ENCODE data around the gene CDH4. TPM values are rescaled to one million over a fixed set of nuclear protein-coding genes. Genes with fewer than 3 reads are reported as not detected.

Gene CDH4
- total and polyA plus RNA-seq, 2 of the 13 experiments (the other 11 are each of a cell fraction or from before 2014, with no cell fraction given): not detected

DNA sequence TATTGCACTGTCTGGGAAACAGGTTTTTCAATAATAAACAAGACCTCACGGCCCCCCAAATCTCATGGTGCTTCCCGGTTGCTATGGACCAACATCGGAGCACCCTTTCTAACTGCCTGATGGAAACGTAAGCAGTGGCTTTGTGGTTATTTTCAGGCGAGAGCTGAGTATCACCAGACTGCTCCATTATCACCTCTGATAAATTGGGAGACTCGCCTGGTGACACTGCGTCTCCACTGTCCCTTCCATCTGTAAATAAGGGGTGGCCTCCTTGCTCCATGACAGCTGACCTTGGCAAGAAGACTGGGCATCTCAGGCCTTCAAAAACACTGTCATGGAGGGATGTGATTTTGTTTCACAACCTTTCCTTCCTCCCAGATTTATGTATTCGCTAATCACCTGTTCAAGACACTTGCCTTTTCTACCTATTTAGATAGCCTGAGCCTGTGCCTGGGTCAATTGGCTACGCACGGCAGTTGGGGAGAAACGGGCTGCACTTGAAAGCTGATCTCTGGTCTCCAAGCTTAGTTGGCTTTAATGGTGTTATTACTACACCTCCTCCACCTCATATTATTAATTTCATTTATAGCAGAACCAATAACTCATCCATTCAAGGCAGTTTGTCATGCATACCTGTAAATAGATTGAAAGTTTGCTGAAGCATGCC lies 17.7 kb upstream of the CDH4 start (continued):
- TF ChIP-seq, protein P1, sequence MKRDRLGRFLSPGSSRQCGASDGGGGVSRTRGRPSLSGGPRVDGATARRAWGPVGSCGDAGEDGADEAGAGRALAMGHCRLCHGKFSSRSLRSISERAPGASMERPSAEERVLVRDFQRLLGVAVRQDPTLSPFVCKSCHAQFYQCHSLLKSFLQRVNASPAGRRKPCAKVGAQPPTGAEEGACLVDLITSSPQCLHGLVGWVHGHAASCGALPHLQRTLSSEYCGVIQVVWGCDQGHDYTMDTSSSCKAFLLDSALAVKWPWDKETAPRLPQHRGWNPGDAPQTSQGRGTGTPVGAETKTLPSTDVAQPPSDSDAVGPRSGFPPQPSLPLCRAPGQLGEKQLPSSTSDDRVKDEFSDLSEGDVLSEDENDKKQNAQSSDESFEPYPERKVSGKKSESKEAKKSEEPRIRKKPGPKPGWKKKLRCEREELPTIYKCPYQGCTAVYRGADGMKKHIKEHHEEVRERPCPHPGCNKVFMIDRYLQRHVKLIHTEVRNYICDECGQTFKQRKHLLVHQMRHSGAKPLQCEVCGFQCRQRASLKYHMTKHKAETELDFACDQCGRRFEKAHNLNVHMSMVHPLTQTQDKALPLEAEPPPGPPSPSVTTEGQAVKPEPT (CRISPR knock-in tag; IDR thresholded peaks at IDR 0.05; ENCODE audit: low read depth): no peak
- TF ChIP-seq CC2D1A (CRISPR knock-in tag; IDR thresholded peaks at IDR 0.05) (no peak), ZNF709 (CRISPR knock-in tag; IDR thresholded peaks at IDR 0.05) (no peak), ZFP36L1 (CRISPR knock-in tag; IDR thresholded peaks at IDR 0.05) (no peak), MYNN (CRISPR knock-in tag; IDR thresholded peaks at IDR 0.05; ENCODE audit: low read depth) (no peak), GATAD2A (CRISPR knock-in tag; IDR thresholded peaks at IDR 0.05) (no peak)

DNA sequence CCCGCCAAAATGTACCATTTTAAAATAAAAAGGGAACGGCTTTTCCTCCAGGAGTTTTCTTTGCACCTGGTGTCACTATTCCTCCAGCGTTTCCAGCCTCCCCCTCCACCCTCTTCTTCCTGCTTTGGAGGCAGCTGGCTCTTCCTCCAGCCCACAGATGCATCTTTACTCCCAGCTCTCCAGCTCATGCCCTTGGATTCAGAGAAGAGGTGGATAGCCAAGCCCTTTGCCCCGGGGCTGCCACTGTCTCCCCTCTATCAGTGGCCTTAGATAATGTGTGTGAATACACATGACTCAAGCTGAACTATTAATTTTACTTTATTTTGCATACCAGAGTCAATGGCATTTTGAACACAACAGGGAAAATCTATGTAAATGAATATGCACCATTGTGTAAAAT lies 15.3 kb upstream of the CDH4 start:
- Histone ChIP-seq H3K4me2 (ENCODE audit: low read depth, low read length) (no peak overlapping the region), H3K9ac (ENCODE audit: insufficient read depth, low read depth, low read length) (no peak overlapping the region), H3K36me3 (replicated peaks in 1 of 2; ENCODE audit: control insufficient read depth in 1 of 2, insufficient read depth in 2 of 2, low read length in 2 of 2) (no peaks in the 10 kb centered on the region), H3K4me1 (ENCODE audit: insufficient read depth, low read length) (no peaks in the 10 kb centered on the region), H4K20me1 (ENCODE audit: insufficient read depth, low read length) (no peaks in the 10 kb centered on the region), H3K27me3 (ENCODE audit: control insufficient read depth in 1 of 2, insufficient read depth in 2 of 2, low read length in 2 of 2) (peaks cover 0 to 6% of the 10 kb centered on the region in 2 experiments; a peak in 2 of 5 replicates), H2AFZ (ENCODE audit: low read length) (no peak overlapping the region), H3K9me3 (ENCODE audit: low read length) (peaks cover 36% of the 10 kb centered on the region), H3K4me3 (replicated peaks in 1 of 3; ENCODE audit: insufficient read depth in 1 of 3, low read depth in 2 of 3, low read length in 3 of 3) (no peak overlapping the region), H3K27ac (ENCODE audit: extremely low read length, insufficient read depth, low read length) (no peak overlapping the region), H3K79me2 (ENCODE audit: insufficient read depth, low read length) (no peaks in the 10 kb centered on the region)
- intact Hi-C loops (cut with micrococcal nuclease; ENCODE audit: unreplicated experiment): loop anchor here (10.0 kb wide), 1 partner anchor 1622 kb away; no protein-coding TSS in a partner anchor
- no TSS peak for BruUV-seq (replicated peaks)
- DNase-seq (ENCODE audit: low spot score): no peak
- no peak for ATAC-seq
- no peak for FAIRE-seq
- TF ChIP-seq SETDB1 (CRISPR knock-in tag; IDR thresholded peaks at IDR 0.05; ENCODE audit: borderline replicate concordance) (no peak), MXD4 (CRISPR knock-in tag; IDR thresholded peaks at IDR 0.05) (no peak), ZSCAN21 (CRISPR knock-in tag; IDR thresholded peaks at IDR 0.05; ENCODE audit: borderline replicate concordance) (no peak), ZSCAN9 (CRISPR knock-in tag; IDR thresholded peaks at IDR 0.05; ENCODE audit: borderline replicate concordance) (no peak), ZNF761 (CRISPR knock-in tag; conservative IDR thresholded peaks at IDR 0.05) (no peak), ZNF232 (CRISPR knock-in tag; IDR thresholded peaks at IDR 0.05; ENCODE audit: borderline replicate concordance) (no peak), ZNF589 (CRISPR knock-in tag; conservative IDR thresholded peaks at IDR 0.05) (no peak)
- TF ChIP-seq, protein P2, sequence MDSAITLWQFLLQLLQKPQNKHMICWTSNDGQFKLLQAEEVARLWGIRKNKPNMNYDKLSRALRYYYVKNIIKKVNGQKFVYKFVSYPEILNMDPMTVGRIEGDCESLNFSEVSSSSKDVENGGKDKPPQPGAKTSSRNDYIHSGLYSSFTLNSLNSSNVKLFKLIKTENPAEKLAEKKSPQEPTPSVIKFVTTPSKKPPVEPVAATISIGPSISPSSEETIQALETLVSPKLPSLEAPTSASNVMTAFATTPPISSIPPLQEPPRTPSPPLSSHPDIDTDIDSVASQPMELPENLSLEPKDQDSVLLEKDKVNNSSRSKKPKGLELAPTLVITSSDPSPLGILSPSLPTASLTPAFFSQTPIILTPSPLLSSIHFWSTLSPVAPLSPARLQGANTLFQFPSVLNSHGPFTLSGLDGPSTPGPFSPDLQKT (CRISPR knock-in tag; IDR thresholded peaks at IDR 0.05; ENCODE audit: borderline replicate concordance): no peak
- WGBS (ENCODE audit: low lambda C conversion rate): 1% methylated on average over 4 of the region's 4 CpGs
- in situ Hi-C loops (cut with HindIII; ENCODE audit: extremely low pct_ligation_motif_present, low pct_unique_long_range_greater_than_20kb): no loop called here
- ChIA-PET CTCF (ENCODE audit: low intra/inter-chr PET ratio, low total read pairs) (no interaction called here), POLR2A (no interaction called here)

Data from HepG2 (cell line).